CD8-positive, alpha-beta memory T cell (primary cell): ENCODE measurements around the gene KCNJ12. TPM values are rescaled to one million over a fixed set of nuclear protein-coding genes. Genes with fewer than 3 reads are reported as not detected.

Experiments used
- CTCF ChIA-PET: fragments of 350-600 bp; sonication (Branson Sonifier 250); formaldehyde crosslinking; loops from one replicate; lab custom pipeline; 2021; ENCODE audit warnings: antibody characterized with exemption; lab: Charles Lee
- POLR2A ChIA-PET: fragments of 350-600 bp; sonication (Branson Sonifier 250); formaldehyde crosslinking; loops from one replicate; lab custom pipeline; 2021; ENCODE audit warnings: antibody characterized with exemption; lab: Charles Lee
- DNase-seq, 5 donors: peaks; one replicate each; pipeline versions ENCODE4 v3.0.0 to v3.0.0-alpha.2; 2020 to 2022; ENCODE audit warnings: mixed read lengths in 1 of 5
- H3K27ac ChIP-seq: one replicate; pipeline ENCODE4 v1.7.0; 2013; ENCODE audit warnings: low read depth, mild to moderate bottlenecking, low read length, moderate library complexity
- H3K27me3 ChIP-seq: 2 replicates; pipeline ENCODE4 v1.7.0; 2013; ENCODE audit warnings: low read length, mild to moderate bottlenecking; ENCODE audit not compliant: insufficient read depth, poor library complexity, severe bottlenecking
- H3K36me3 ChIP-seq: 2 replicates; pipeline ENCODE4 v1.7.0; 2013; ENCODE audit warnings: mild to moderate bottlenecking, low read length, moderate library complexity; ENCODE audit not compliant: insufficient read depth
- H3K4me1 ChIP-seq: 2 replicates; pipeline ENCODE4 v1.7.0; 2013; ENCODE audit warnings: mild to moderate bottlenecking, low read length, moderate library complexity; ENCODE audit not compliant: insufficient read depth
- H3K4me3 ChIP-seq: 2 replicates; pipeline ENCODE4 v1.7.0; 2013; ENCODE audit warnings: mild to moderate bottlenecking, low read length
- H3K9me3 ChIP-seq: 2 replicates; pipeline ENCODE4 v1.7.0; 2013; ENCODE audit warnings: mild to moderate bottlenecking, low read length
- H3K27ac Mint-ChIP-seq, 8 donors: one replicate each; pipeline ENCODE4 v1.8.0; 2020 to 2021; ENCODE audit warnings: mixed read lengths in 8 of 8, mild to moderate bottlenecking in 6 of 8, inconsistent platforms in 3 of 8, moderate library complexity in 3 of 8
- H3K27me3 Mint-ChIP-seq, 2 donors: one replicate each; pipeline ENCODE4 v1.8.0; 2020 to 2021; ENCODE audit warnings: mixed read lengths in 2 of 2, mild to moderate bottlenecking in 1 of 2, moderate library complexity in 1 of 2
- H3K36me3 Mint-ChIP-seq, 3 donors: one replicate each; pipeline ENCODE4 v1.8.0; 2020 to 2021; ENCODE audit warnings: mixed read lengths in 3 of 3, inconsistent platforms in 1 of 3, mild to moderate bottlenecking in 1 of 3
- H3K4me1 Mint-ChIP-seq, 3 donors: one replicate each; pipeline ENCODE4 v1.8.0; 2020 to 2021; ENCODE audit warnings: mixed read lengths in 3 of 3, inconsistent platforms in 1 of 3, mild to moderate bottlenecking in 1 of 3
- H3K4me3 Mint-ChIP-seq, 7 donors: one replicate each; pipeline ENCODE4 v1.8.0; 2020 to 2021; ENCODE audit warnings: mixed read lengths in 7 of 7, mild to moderate bottlenecking in 6 of 7, moderate library complexity in 4 of 7, inconsistent platforms in 2 of 7
- H3K9me3 Mint-ChIP-seq, 5 donors: one replicate each; pipeline ENCODE4 v1.8.0; 2020 to 2022; ENCODE audit warnings: mixed read lengths in 5 of 5, mild to moderate bottlenecking in 3 of 5, moderate library complexity in 2 of 5, inconsistent platforms in 1 of 5
- polyA plus RNA-seq: library from polyadenylated mRNA; unstranded; fragments of 300-500 nt; fragmentation: Illumina TruSeq; gene quantifications from one replicate; pipeline ENCODE4 v1.2.3, GENCODE V29; 2021
- total RNA-seq, 2 experiments: library from RNA; stranded (reverse); gene quantifications; one replicate each; pipeline ENCODE4 v1.2.3, GENCODE V29; 2021

Gene KCNJ12
- total and polyA plus RNA-seq, 3 experiments from 2014 or later, result not detected

- H3K27ac ChIP-seq, result no peak overlapping the region
- POLR2A ChIA-PET, result no interaction called here
- H3K4me3 Mint-ChIP-seq, result no peak overlapping the region
Measured at GRCh38 chr17:21458054-21458453, 81.9 kb downstream of the KCNJ12 start.

GRCh38 chr17:21459536-21459935, 83.4 kb downstream of the KCNJ12 start:
- Mint-ChIP-seq H3K27ac (no peak overlapping the region), H3K4me3 (no peak overlapping the region), H3K36me3 (no peaks in the 10 kb centered on the region), H3K4me1 (peaks cover 18 to 25% (median 18%) of the 10 kb centered on the region in 3 donors), H3K27me3 (peaks cover 15 to 16% of the 10 kb centered on the region in 2 donors), H3K9me3 (no peaks in the 10 kb centered on the region)
- H3K9me3 ChIP-seq, result no peaks in the 10 kb centered on the region
- no peak overlapping the region for H3K27ac ChIP-seq
- no peaks in the 10 kb centered on the region for H3K27me3 ChIP-seq
- H3K4me1 ChIP-seq, result peaks cover 14% of the 10 kb centered on the region
- ChIA-PET POLR2A (no interaction called here), CTCF (no interaction called here)
- DNase-seq, result no peak
- H3K36me3 ChIP-seq, result no peaks in the 10 kb centered on the region
- no peak overlapping the region for H3K4me3 ChIP-seq

More at GRCh38 chr17:21458054-21458453, 81.9 kb downstream of the KCNJ12 start:
- no peaks in the 10 kb centered on the region for H3K9me3 ChIP-seq
- no peak overlapping the region for H3K4me3 ChIP-seq
- H3K27me3 ChIP-seq, result no peaks in the 10 kb centered on the region
- no peaks in the 10 kb centered on the region for H3K9me3 Mint-ChIP-seq
- no peaks in the 10 kb centered on the region for H3K36me3 ChIP-seq
- H3K27me3 Mint-ChIP-seq, result peaks cover 14 to 17% of the 10 kb centered on the region in 2 donors
- peaks cover 8% of the 10 kb centered on the region for H3K4me1 ChIP-seq
- CTCF ChIA-PET, result interaction anchor here (1.6 to 2.7 kb wide), 3 partner anchors 55 to 178 kb away, joined by 3 to 25 read pairs (median 6); no protein-coding TSS in a partner anchor
- peaks cover 11 to 15% (median 14%) of the 10 kb centered on the region in 3 donors for H3K4me1 Mint-ChIP-seq
- DNase-seq, result no peak
- no peaks in the 10 kb centered on the region for H3K36me3 Mint-ChIP-seq
- peak overlapping the region in 3 of 8 donors; percentile 6 to 68 (median 38) for H3K27ac Mint-ChIP-seq

- ChIA-PET POLR2A (no interaction called here), CTCF (no interaction called here)
- DNase-seq, result no peak
- no peaks in the 10 kb centered on the region for H3K9me3 Mint-ChIP-seq
- H3K27ac Mint-ChIP-seq, result no peak overlapping the region
- Histone ChIP-seq H3K9me3 (no peaks in the 10 kb centered on the region), H3K4me3 (no peak overlapping the region), H3K27me3 (no peaks in the 10 kb centered on the region), H3K27ac (no peak overlapping the region), H3K36me3 (no peaks in the 10 kb centered on the region), H3K4me1 (peaks cover 14% of the 10 kb centered on the region)
- H3K4me3 Mint-ChIP-seq, result no peak overlapping the region
- no peaks in the 10 kb centered on the region for H3K36me3 Mint-ChIP-seq
- peaks cover 15 to 18% of the 10 kb centered on the region in 2 donors for H3K27me3 Mint-ChIP-seq
- H3K4me1 Mint-ChIP-seq, result peaks cover 18 to 25% (median 18%) of the 10 kb centered on the region in 3 donors
Measured at GRCh38 chr17:21460358-21460757, 84.2 kb downstream of the KCNJ12 start.

- Mint-ChIP-seq H3K36me3 (no peaks in the 10 kb centered on the region), H3K4me3 (no peak overlapping the region), H3K9me3 (no peaks in the 10 kb centered on the region), H3K4me1 (peaks cover 9 to 17% (median 11%) of the 10 kb centered on the region in 3 donors), H3K27ac (no peak overlapping the region), H3K27me3 (peaks cover 13 to 21% of the 10 kb centered on the region in 2 donors)
- no peaks in the 10 kb centered on the region for H3K36me3 ChIP-seq
- ChIA-PET CTCF (interaction anchor here (1.2 kb wide), 1 partner anchor 11 kb away, joined by 3 read pairs; no protein-coding TSS in a partner anchor), POLR2A (no interaction called here)
- no peak for DNase-seq
- H3K27me3 ChIP-seq, result no peaks in the 10 kb centered on the region
- H3K27ac ChIP-seq, result no peak overlapping the region
- H3K9me3 ChIP-seq, result no peaks in the 10 kb centered on the region
- peaks cover 13% of the 10 kb centered on the region for H3K4me1 ChIP-seq
- no peak overlapping the region for H3K4me3 ChIP-seq
Measured at GRCh38 chr17:21462237-21462636, 86.1 kb downstream of the KCNJ12 start.

- H3K27ac ChIP-seq, result no peak overlapping the region
- ChIA-PET CTCF (no interaction called here), POLR2A (no interaction called here)
- peaks cover 7 to 14% (median 8%) of the 10 kb centered on the region in 3 donors for H3K4me1 Mint-ChIP-seq
- no peaks in the 10 kb centered on the region for H3K27me3 ChIP-seq
- peaks cover 10 to 21% of the 10 kb centered on the region in 2 donors for H3K27me3 Mint-ChIP-seq
- DNase-seq, result no peak
- H3K4me3 ChIP-seq, result no peak overlapping the region
- H3K36me3 ChIP-seq, result no peaks in the 10 kb centered on the region
- peaks cover 10% of the 10 kb centered on the region for H3K4me1 ChIP-seq
- H3K36me3 Mint-ChIP-seq, result no peaks in the 10 kb centered on the region
- no peaks in the 10 kb centered on the region for H3K9me3 Mint-ChIP-seq
- H3K27ac Mint-ChIP-seq, result peak overlapping the region in 3 of 8 donors; percentile 54 to 85 (median 80)
- no peaks in the 10 kb centered on the region for H3K9me3 ChIP-seq
- H3K4me3 Mint-ChIP-seq, result peak overlapping the region in 1 of 7 donors; percentile 58
Measured at GRCh38 chr17:21463204-21463661, 87.1 kb downstream of the KCNJ12 start.

- CTCF ChIA-PET, result no interaction called here
- POLR2A ChIA-PET, result no interaction called here
- H3K4me3 ChIP-seq, result no peak overlapping the region
Measured at GRCh38 chr17:21463779-21464407, 87.7 kb downstream of the KCNJ12 start.

GRCh38 chr17:21464611-21465021, 88.5 kb downstream of the KCNJ12 start:
- POLR2A ChIA-PET, result no interaction called here
- H3K36me3 Mint-ChIP-seq, result no peaks in the 10 kb centered on the region
- H3K4me1 Mint-ChIP-seq, result peaks cover 7 to 14% (median 8%) of the 10 kb centered on the region in 3 donors
- H3K9me3 Mint-ChIP-seq, result no peaks in the 10 kb centered on the region
- Histone ChIP-seq H3K4me1 (peaks cover 10% of the 10 kb centered on the region), H3K27ac (no peak overlapping the region), H3K27me3 (no peaks in the 10 kb centered on the region), H3K9me3 (no peaks in the 10 kb centered on the region), H3K4me3 (no peak overlapping the region), H3K36me3 (no peaks in the 10 kb centered on the region)
- H3K27me3 Mint-ChIP-seq, result peaks cover 9 to 24% of the 10 kb centered on the region in 2 donors
- DNase-seq, result no peak
- CTCF ChIA-PET, result no interaction called here
- peak overlapping the region in 1 of 8 donors; percentile 66 for H3K27ac Mint-ChIP-seq
- H3K4me3 Mint-ChIP-seq, result no peak overlapping the region

More at GRCh38 chr17:21463779-21464407, 87.7 kb downstream of the KCNJ12 start:
- Mint-ChIP-seq H3K4me1 (peaks cover 7 to 14% (median 8%) of the 10 kb centered on the region in 3 donors), H3K9me3 (no peaks in the 10 kb centered on the region), H3K36me3 (no peaks in the 10 kb centered on the region), H3K27me3 (peaks cover 9 to 24% of the 10 kb centered on the region in 2 donors), H3K27ac (peak overlapping the region in 2 of 8 donors; percentile 80 to 85), H3K4me3 (no peak overlapping the region)
- Histone ChIP-seq H3K9me3 (no peaks in the 10 kb centered on the region), H3K36me3 (no peaks in the 10 kb centered on the region), H3K27me3 (no peaks in the 10 kb centered on the region), H3K4me1 (peaks cover 10% of the 10 kb centered on the region), H3K27ac (no peak overlapping the region)
- DNase-seq, result no peak

- no peaks in the 10 kb centered on the region for H3K36me3 Mint-ChIP-seq
- ChIA-PET POLR2A (no interaction called here), CTCF (no interaction called here)
- H3K4me3 Mint-ChIP-seq, result no peak overlapping the region
- Histone ChIP-seq H3K4me3 (no peak overlapping the region), H3K27ac (no peak overlapping the region), H3K4me1 (peaks cover 10% of the 10 kb centered on the region), H3K9me3 (no peaks in the 10 kb centered on the region), H3K36me3 (no peaks in the 10 kb centered on the region), H3K27me3 (no peaks in the 10 kb centered on the region)
- peaks cover 7 to 14% (median 8%) of the 10 kb centered on the region in 3 donors for H3K4me1 Mint-ChIP-seq
- peaks cover 9 to 24% of the 10 kb centered on the region in 2 donors for H3K27me3 Mint-ChIP-seq
- H3K27ac Mint-ChIP-seq, result no peak overlapping the region
- no peak for DNase-seq
- H3K9me3 Mint-ChIP-seq, result no peaks in the 10 kb centered on the region
Measured at GRCh38 chr17:21466550-21466949, 90.4 kb downstream of the KCNJ12 start.
